Fibroblast of villous mesenchyme (primary cell): Measurements from ENCODE around the gene ADGRB2. TPM values are rescaled to one million over a fixed set of nuclear protein-coding genes. Genes with fewer than 3 reads are reported as not detected.

ENCODE experiments used
- DNase-seq: peaks from one replicate; pipeline ENCODE4 v3.0.0-alpha.2; 2010; ENCODE audit warnings: low read depth
- H3K4me3 ChIP-seq: 2 replicates; pipeline ENCODE4 v1.5.1; 2011; ENCODE audit warnings: low read depth, mild to moderate bottlenecking, low read length
- CTCF ChIP-seq: IDR thresholded peaks from 2 replicates; pipeline ENCODE4 v1.5.1; 2012; ENCODE audit warnings: low read depth, mild to moderate bottlenecking, low read length; ENCODE audit not compliant: insufficient read depth
- total RNA-seq: library from RNA; depleted of rRNA; stranded (reverse); fragments of >200 nt; gene quantifications from 2 replicates; pipeline ENCODE4 v1.2.3, GENCODE V29; 2012

ADGRB2 gene
- total RNA-seq, 1 donor = 14.2 TPM

- no peak for DNase-seq
- no peak for TF ChIP-seq CTCF
- H3K4me3 ChIP-seq = no peak overlapping the region
Measured at GRCh38 chr1:31734582-31735107, 29.5 kb downstream of the ADGRB2 start.

DNA sequence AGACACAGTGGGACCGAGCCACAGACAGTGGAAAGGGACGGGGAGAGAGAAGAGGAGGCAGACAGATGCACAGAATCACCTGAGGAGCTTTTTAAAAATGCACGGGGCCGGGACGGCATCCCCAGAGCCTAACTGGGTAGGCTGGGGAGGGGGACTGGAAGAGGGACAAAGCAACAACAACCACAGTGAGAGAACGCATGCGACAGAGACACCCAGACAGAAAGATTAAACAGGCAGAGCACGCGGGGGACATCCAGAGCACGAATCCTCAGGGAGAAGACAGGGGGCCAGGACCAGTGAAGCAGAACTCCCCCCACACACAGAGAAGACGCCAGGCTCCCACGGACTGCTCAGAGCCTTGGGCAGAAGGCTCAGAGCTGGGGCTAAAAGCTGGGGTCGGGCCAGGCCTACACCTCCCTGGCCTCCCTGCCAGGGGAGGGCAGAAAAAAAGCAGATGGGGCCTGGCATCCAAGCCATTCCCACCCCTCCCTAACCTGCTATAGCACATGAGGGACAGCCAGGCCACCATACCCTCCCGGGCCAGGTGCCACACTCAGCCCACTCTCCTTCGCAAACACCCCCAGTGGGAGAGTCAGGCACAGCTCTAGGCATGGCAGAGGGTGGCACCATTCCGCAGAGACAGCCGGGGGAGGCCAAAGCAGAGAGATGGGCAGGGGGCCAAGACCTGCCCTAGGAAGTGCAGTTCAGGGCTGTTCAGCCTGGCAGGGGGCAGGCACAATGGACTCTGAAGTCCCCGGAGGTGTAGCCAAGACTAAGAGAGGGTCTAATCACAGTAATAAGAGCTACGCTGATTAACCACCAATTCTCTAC is 30.5 kb downstream of the ADGRB2 start:
- no peak for DNase-seq
- TF ChIP-seq CTCF = no peak

GRCh38 chr1:31732751-31733289 is 31.3 kb downstream of the ADGRB2 start:
- no peak for TF ChIP-seq CTCF
- no peak for DNase-seq
- H3K4me3 ChIP-seq = no peak overlapping the region

More for the DNA sequence above, 30.5 kb downstream of the ADGRB2 start:
- no peak overlapping the region for H3K4me3 ChIP-seq

- no peak overlapping the region for H3K4me3 ChIP-seq
- no peak for TF ChIP-seq CTCF
- no peak for DNase-seq
Measured at GRCh38 chr1:31732343-31732742, 31.8 kb downstream of the ADGRB2 start.

DNA sequence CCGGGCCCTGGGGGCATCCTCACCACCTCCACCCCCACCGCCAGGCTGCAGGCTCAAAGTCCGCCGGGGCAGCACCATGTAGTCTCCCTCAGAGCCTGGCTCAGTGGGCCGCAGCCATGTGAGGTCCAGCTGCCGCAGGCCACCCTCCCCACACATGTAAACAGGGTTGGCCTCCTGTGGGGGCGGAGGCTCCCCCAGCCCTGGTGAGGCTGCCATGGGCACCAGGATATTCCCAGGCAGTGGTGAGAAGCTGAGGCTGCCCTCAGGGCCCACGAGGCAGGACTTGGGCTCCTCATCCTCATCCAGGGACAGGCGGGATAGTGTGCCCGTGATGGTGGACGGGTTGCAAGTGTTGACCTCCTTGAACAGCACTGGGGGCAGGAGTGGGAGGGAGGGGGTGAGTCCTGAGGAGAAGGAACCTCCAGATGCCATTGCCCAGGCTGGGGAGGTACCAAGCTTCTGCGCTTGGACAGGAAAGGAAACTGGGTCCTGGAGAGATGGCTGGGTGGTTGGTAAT is 33.0 kb downstream of the ADGRB2 start:
- H3K4me3 ChIP-seq = no peak overlapping the region
- DNase-seq = no peak
- TF ChIP-seq CTCF = no peak

DNA sequence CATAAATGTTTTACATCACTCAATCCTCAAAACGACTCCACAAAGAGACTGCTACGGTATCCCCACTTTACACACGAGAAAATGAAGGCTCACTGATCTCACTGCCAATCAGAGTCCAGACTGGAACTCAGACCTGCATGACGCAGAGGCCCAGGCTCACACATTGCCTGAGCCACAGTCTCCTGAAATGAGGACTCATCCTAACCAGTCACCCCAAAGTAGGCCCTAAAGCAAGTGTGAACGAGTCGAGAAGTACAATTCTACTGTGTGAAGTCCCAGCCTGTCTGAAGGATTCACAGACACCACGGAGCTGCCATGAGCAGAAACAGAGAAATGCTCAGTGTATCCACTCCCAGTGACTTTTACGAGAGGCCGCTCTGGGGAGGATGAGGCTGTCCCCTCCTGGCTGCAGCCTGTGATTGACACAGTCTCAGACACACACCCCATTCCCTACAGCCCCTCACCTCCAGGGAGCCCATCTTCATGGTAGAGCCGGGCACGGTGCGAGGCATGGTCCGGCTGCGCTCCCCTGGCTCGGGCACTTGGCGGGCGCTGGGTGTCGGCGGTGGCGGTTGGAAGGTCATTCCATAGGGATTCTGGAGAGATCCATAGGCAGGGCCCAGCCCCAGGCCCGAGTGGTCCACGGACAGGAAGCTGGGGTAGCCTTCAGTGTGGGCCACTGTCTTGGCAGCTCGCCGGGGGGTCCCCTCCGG is 33.6 kb downstream of the ADGRB2 start:
- no peak overlapping the region for H3K4me3 ChIP-seq
- no peak for DNase-seq
- TF ChIP-seq CTCF = no peak
